Cerebellar nuclear complex (tissue), 1 donor: ENCODE results near the gene ZBTB46.

Source experiments
- DNase-seq, 2 experiments: peaks; one replicate each; lab custom pipeline; 2025; lab: John Stamatoyannopoulos, UW

Gene ZBTB46

GRCh38 chr20:63837479-63837878 lies 6.4 kb upstream of the ZBTB46 start:
- no peak for DNase-seq

DNA sequence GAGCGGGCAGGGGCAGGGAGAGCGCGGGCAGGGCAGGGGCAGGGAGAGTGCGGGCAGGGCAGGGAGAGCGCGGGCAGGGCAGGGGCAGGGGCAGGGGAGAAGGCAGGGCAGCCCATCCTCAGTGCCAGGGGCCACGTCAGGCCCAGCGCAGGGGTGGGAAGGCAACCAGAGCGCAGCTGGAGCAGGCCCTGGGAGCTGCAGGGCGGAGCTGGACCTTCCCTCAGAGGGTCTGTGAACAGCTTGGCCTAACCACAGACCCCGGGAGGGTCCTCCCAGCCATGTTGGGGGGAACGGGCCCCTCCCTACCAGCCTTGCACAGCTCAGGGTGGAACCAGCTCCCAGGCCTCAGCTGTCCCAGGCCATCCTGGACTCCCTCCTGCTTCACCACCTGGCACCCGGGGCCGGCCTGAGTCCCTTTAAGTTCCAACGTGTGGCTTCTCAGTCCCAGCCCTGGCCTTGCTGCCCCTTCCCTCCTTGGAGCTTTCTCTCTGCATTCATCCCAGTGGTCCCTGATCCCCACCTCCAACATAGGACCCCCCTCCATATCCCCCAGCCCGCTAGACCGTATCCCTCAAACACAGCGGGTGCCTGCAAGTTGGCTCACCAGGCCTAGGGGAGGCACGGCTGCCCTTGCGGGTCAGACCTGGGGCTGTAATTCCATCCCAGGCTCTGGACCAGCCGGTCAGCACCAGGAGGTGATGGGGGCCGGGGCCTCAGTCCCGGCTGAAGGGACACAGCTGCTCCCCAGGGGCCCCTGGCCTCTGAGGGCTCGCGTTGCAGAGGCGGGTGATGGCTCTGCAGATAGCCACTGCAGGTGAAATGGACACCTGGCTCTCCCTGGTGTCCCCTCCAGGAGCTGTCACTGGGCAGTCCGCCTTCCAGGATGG lies 5.6 kb upstream of the ZBTB46 start:
- DNase-seq = no peak

DNA sequence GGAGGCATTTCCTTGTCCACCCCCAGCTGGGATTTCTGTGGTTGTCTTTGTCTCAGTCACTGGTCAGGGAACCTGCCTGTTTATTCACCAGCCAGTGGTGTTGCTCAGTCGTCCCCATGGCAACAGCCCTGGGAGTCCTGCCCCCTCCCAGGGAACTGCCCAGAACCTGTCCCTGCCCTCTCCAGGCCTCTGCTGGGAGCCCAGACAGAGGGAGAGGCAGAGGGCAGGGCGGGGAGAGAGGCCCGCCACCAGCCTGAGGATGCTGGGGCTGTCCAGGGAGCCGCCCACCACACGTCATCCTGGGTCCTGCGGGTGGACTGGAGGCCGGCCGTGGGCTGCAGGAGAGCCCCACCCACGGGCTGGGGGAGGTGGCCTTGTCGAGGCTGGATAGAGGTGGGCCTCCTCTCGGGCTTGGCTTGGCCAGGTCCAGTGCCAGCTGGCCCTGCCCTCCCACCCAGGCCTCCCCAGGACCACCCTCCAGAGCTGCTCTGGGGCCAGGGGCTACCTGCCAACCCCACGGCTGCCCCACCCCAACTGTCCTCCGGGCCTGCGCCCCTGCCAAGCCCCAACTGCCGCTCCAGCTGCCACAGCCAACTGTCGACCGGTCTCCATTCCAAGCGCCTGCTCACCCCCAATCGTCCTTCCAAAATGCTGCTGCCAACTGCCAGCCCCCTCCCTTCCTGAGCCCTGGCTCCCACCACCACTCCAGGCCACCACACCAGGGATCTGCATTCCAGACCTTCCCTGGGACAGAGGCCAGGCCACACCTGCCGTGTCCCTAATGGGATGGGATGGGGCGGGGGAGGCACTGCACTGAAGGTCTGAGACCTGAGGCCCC lies 4.2 kb upstream of the ZBTB46 start:
- DNase-seq = peak; percentile 99

GRCh38 chr20:63834491-63834880 lies 3.4 kb upstream of the ZBTB46 start:
- DNase-seq = no peak

DNA sequence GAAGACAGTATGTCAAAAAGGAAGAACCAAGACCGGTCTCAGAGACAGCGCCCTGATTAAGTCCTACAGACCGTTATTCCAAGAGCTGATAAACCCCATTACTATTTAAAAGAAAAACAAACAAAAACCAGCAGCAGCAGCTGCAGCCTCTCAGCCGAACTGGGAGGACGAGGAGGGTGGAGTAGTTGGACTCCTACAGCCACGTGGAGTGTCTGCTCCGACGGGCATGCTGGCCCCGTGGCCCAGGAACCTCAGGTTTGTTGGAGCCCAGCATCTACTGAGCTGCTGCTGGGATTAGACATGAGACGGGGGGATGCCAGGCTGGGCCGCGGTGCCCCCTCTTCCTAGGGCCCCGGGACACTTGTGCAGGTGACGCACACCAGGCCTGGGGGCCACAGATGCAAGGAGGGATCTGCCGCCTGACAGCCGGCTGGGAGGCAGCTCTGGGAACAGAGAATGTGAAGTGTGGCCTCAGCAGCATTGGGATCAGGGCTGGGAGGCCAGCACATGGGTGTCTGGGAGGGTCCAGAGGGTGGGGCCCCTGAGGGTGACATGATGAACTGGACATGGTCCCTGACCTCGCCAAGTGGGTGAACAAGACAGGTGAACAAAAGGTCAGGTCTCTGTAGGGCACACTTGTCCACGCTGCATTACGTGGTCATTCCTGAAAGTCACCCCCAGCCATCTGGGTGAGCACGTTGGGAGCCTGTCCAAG lies 2.9 kb upstream of the ZBTB46 start:
- no peak for DNase-seq

DNA sequence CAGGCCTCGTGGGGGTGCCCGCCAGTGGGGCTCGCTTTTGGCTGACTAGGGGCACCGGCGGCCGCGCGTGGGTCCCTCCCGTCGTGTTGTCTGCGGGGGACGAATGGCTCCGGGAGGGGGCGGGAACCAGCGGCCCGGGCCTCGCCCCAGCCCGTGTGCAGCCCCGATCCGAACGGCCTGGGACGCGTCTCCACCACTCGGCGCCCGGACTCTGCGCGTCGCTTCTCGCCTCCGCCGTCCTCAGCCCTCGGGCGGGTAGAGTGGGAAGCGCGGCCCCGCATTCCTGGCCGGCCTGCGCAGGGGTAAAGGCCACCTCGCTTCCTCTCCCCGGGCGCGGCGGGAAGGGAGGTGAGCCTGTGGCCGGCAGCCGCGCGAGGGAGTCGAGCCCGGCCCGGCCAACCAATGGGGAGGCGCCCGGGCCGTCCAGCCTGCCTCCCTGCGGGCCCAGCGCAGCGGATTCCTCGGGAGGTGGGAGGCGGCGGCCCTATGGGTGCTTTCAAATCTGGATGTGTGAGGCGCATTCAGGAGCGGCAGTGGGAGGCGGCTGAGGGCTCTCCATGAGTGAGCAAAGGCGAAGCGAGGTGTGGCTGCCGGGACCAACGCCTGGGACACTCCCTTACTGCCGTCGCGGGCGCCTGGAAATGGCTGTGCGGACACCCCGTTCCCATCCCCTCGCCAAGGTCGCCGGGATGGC lies 1.1 kb upstream of the ZBTB46 start:
- DNase-seq = no peak

GRCh38 chr20:63831646-63831992 lies 555 bp upstream of the ZBTB46 start:
- no peak for DNase-seq

- no peak for DNase-seq
Observed at GRCh38 chr20:63829945-63830835, 874 bp downstream of the ZBTB46 start.

- DNase-seq = no peak
Observed at GRCh38 chr20:63829603-63829944, 1.5 kb downstream of the ZBTB46 start.

DNA sequence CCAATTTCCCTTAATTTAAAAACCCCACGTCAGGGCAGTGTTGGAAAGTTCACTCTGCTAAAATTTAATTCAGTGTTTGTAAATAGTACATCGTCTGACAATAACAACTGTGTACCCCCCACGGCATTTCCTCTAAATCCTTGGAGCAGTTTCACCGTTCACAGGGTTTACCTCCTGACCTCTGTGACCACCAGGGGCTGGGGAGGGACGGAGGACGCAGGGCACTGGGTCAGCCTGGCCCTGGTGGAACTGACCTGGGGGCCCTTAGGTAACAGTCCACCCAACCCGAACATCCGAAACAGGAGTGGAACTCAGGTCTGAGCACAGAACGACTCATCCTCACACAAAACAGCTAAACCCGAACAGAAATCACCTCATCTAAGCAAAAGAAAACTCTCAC lies 2.1 kb downstream of the ZBTB46 start:
- no peak for DNase-seq

GRCh38 chr20:63828545-63828944 lies 2.5 kb downstream of the ZBTB46 start:
- DNase-seq = no peak

DNA sequence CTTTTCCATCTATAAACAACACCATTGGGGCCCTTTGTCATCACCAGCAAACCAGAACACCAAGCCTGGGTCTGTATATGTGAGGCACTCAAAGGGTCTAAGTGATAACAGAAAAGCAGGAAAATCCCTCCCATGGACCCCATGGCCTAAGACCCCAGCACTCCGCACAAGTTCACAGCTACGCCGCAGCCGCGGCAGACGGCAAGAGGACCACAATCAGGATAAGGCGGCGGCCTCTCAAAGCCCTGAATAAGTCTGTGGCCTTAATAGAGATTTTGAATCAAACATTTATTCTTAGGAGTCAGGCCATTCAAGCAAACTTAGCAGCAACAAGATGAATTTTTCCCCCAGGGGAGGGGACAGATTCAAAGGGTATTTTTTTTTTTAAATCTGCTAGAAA lies 2.9 kb downstream of the ZBTB46 start:
- no peak for DNase-seq

DNA sequence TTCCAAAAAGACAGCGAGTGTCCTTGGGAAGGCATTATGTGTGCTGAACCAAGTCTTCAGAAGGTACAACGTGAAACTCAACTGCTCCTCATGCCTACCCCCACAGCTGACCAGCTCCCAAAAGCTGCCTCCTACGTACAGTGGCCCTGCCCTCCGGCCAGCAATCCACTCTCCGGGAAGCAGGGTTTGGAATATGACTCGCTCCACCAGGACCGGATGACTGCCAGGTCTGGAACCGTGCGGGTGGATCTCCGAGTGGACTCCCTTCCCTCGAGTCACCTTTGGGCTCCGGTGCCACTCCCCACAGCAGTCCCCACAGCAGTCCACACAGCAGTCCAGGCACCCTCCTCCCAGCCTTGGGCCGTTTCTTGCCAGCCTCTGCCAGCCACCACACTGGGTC lies 4.3 kb downstream of the ZBTB46 start:
- DNase-seq = no peak

- no peak for DNase-seq
Observed at GRCh38 chr20:63825331-63826118, 5.5 kb downstream of the ZBTB46 start.

- DNase-seq = no peak
Observed at GRCh38 chr20:63823691-63824311, 7.3 kb downstream of the ZBTB46 start.

DNA sequence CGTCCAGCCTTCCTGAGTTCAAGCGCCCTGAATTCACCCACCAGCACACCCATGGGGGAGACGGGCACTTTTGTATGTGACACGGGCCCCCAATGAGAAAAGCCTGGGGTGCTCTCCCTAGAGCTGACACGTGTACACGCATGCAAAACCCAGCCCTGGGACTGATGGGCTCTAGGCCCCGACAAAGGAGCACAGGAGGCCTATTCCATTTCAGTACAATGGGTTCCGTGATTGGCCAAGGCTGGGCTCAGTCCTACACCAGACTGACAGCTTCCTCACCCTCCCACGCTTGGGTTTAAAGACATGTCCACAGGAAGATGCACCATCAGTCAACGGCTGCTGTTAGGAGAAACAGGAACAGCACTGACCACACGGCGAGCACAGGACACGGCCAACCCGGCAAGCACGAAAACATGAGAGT lies 8.8 kb downstream of the ZBTB46 start:
- no peak for DNase-seq

GRCh38 chr20:63821811-63822210 lies 9.3 kb downstream of the ZBTB46 start:
- DNase-seq = no peak

- no peak for DNase-seq
Observed at GRCh38 chr20:63819224-63819921, 11.7 kb downstream of the ZBTB46 start.

DNA sequence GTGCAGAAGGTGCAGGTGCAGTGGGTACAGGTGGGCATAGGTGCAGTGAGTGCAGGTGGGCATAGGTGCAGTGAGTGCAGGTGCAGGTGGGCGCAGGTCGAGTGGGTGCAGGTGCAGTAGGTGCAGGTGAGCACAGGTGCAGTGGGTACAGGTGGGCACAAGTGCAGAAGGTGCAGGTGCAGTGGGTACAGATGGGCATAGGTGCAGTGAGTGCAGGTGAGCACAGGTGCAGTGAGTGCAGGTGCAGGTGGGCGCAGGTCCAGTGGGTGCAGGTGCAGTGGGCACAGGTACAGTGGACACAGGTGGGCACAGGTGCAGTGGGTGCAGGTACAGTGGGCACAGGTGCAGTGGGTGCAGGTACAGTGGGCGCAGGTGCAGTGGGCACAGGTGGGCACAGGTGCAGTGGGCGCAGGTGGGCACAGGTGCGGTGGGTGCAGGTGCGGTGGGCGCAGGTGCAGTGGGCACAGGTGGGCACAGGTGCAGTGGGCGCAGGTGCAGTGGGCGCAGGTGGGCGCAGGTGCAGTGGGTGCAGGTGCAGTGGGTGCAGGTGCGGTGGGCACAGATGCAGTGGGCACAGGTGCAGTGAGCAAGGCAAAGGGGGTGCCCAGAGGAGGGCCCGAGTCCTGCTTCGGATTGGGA lies 15.3 kb downstream of the ZBTB46 start:
- DNase-seq = no peak
